Left renal cortex interstitium (tissue), 4 donors: ENCODE results near the gene PPCDC. TPM values are rescaled to one million over a fixed set of nuclear protein-coding genes. Genes with fewer than 3 reads are reported as not detected.
A peak's percentile ranks its signal among the peaks of the same experiment; 100 is the strongest.

Experiments used
- DNase-seq, 4 donors: peaks; one replicate each; pipeline ENCODE4 v3.0.0-alpha.2; 2013; ENCODE audit warnings: low read depth in 4 of 4, low spot score in 2 of 4, missing footprints in 1 of 4
- polyA plus RNA-seq, 4 donors: library from polyadenylated mRNA; unstranded; fragments of 120-200 nt; gene quantifications; one replicate each; pipeline ENCODE4 v1.2.1, GENCODE V29; 2013; ENCODE audit not compliant: insufficient read length in 4 of 4

Gene PPCDC
- polyA plus RNA-seq, 4 donors, result 11.1 to 15.1 (median 14.3) TPM

GRCh38 chr15:75008629-75009326 lies 14.6 kb upstream of the PPCDC start:
- DNase-seq, result no peak

GRCh38 chr15:75016431-75016830 lies 7.0 kb upstream of the PPCDC start:
- DNase-seq, result no peak

GRCh38 chr15:75019916-75020315 lies 3.5 kb upstream of the PPCDC start:
- no peak for DNase-seq

GRCh38 chr15:75021341-75021740 lies 2.0 kb upstream of the PPCDC start:
- no peak for DNase-seq

- DNase-seq, result no peak
Measured at GRCh38 chr15:75022783-75023180, 608 bp upstream of the PPCDC start.

GRCh38 chr15:75023872-75024636 lies 664 bp downstream of the PPCDC start:
- peak in 1 of 4 donors; percentile 8 for DNase-seq

GRCh38 chr15:75025107-75025506 lies 1.7 kb downstream of the PPCDC start:
- no peak for DNase-seq

GRCh38 chr15:75025548-75026260 lies 2.3 kb downstream of the PPCDC start:
- DNase-seq, result no peak

GRCh38 chr15:75027551-75027950 lies 4.2 kb downstream of the PPCDC start:
- DNase-seq, result no peak

GRCh38 chr15:75028991-75029377 lies 5.6 kb downstream of the PPCDC start:
- DNase-seq, result no peak

GRCh38 chr15:75029378-75030022 lies 6.1 kb downstream of the PPCDC start:
- DNase-seq, result peak in 1 of 4 donors; percentile 80

GRCh38 chr15:75030023-75030413 lies 6.6 kb downstream of the PPCDC start:
- no peak for DNase-seq

- no peak for DNase-seq
Measured at GRCh38 chr15:75030424-75030823, 7.0 kb downstream of the PPCDC start.

GRCh38 chr15:75031848-75032247 lies 8.5 kb downstream of the PPCDC start:
- DNase-seq, result no peak

- DNase-seq, result no peak
Measured at GRCh38 chr15:75032395-75032794, 9.0 kb downstream of the PPCDC start.

- DNase-seq, result no peak
Measured at GRCh38 chr15:75033809-75034208, 10.4 kb downstream of the PPCDC start.

GRCh38 chr15:75034615-75035014 lies 11.2 kb downstream of the PPCDC start:
- no peak for DNase-seq

- DNase-seq, result no peak
Measured at GRCh38 chr15:75036212-75036616, 12.8 kb downstream of the PPCDC start.

GRCh38 chr15:75037685-75038084 lies 14.3 kb downstream of the PPCDC start:
- DNase-seq, result no peak

- no peak for DNase-seq
Measured at GRCh38 chr15:75038231-75038630, 14.8 kb downstream of the PPCDC start.
